MM.1S (cell line): Measurements from ENCODE around the gene ERFL.

ENCODE experiments used
- DNase-seq: peaks from one replicate; pipeline ENCODE4 v3.0.0-alpha.2; 2015
- H2AFZ ChIP-seq: fragments of 300-600 bp; sonication (generic); 2 replicates; pipeline ENCODE4 v1.6.0; 2016; ENCODE audit warnings: antibody characterized with exemption, low read length
- H3F3A ChIP-seq: fragments of 300-600 bp; sonication (generic); 2 replicates; pipeline ENCODE4 v1.6.1; 2016; ENCODE audit warnings: mild to moderate bottlenecking, antibody characterized with exemption, low read length, moderate library complexity, mixed read lengths; ENCODE audit not compliant: insufficient read depth
- H3K27ac ChIP-seq: fragments of 300-600 bp; sonication (generic); 2 replicates; pipeline ENCODE4 v1.5.1; 2016; ENCODE audit warnings: mild to moderate bottlenecking, low read length
- H3K27me3 ChIP-seq: fragments of 300-600 bp; sonication (generic); replicated peaks from 2 replicates; pipeline ENCODE4 v1.6.0; 2016; ENCODE audit warnings: low read length; ENCODE audit not compliant: insufficient read depth
- H3K36me3 ChIP-seq: fragments of 300-600 bp; sonication (generic); replicated peaks from 2 replicates; pipeline ENCODE4 v1.6.1; 2016; ENCODE audit warnings: mild to moderate bottlenecking, low read length, mixed read lengths; ENCODE audit not compliant: insufficient read depth
- H3K4me1 ChIP-seq: fragments of 300-600 bp; sonication (generic); 2 replicates; pipeline ENCODE4 v1.6.1; 2016; ENCODE audit warnings: low read length, mixed read lengths
- H3K4me2 ChIP-seq: fragments of 300-600 bp; sonication (generic); 2 replicates; pipeline ENCODE4 v1.6.0; 2016; ENCODE audit warnings: low read depth, low read length
- H3K4me3 ChIP-seq: fragments of 300-600 bp; sonication (generic); 2 replicates; pipeline ENCODE4 v1.5.1; 2016; ENCODE audit warnings: low read length, mixed read lengths
- H3K79me2 ChIP-seq: fragments of 300-600 bp; sonication (generic); 2 replicates; pipeline ENCODE4 v1.6.1; 2016; ENCODE audit warnings: mixed run types, low read length, mixed read lengths
- H3K9ac ChIP-seq: fragments of 300-600 bp; sonication (generic); 2 replicates; pipeline ENCODE4 v1.6.1; 2016; ENCODE audit warnings: low read length, mixed read lengths
- H3K9me2 ChIP-seq: fragments of 300-600 bp; sonication (generic); replicated peaks from 2 replicates; pipeline ENCODE4 v1.6.1; 2016; ENCODE audit warnings: mild to moderate bottlenecking, low read length, mixed read lengths; ENCODE audit not compliant: insufficient read depth
- H3K9me3 ChIP-seq: fragments of 300-600 bp; sonication (generic); replicated peaks from 2 replicates; pipeline ENCODE4 v1.6.1; 2016; ENCODE audit warnings: mild to moderate bottlenecking, low read length, mixed read lengths; ENCODE audit not compliant: insufficient read depth
- H4K20me1 ChIP-seq: fragments of 300-600 bp; sonication (generic); 2 replicates; pipeline ENCODE4 v1.6.1; 2016; ENCODE audit warnings: mild to moderate bottlenecking, low read length, moderate library complexity, mixed read lengths; ENCODE audit not compliant: insufficient read depth
- CTCF ChIP-seq: fragments of 300-600 bp; sonication (generic); IDR thresholded peaks from 2 replicates; pipeline ENCODE4 v1.5.1; 2016; ENCODE audit warnings: antibody characterized with exemption, low read length, mixed read lengths
- EZH2 ChIP-seq: fragments of 300-600 bp; sonication (generic); optimal IDR thresholded peaks from 2 replicates; pipeline ENCODE3; 2017; ENCODE audit warnings: low read depth, mild to moderate bottlenecking, antibody characterized with exemption, low read length, mixed read lengths
- EZH2phosphoT487 ChIP-seq: fragments of 300-600 bp; sonication (generic); IDR thresholded peaks from 2 replicates; pipeline ENCODE4 v1.6.1; 2018; ENCODE audit warnings: antibody characterized with exemption, low read length

Gene ERFL

GRCh38 chr19:41906271-41906670 lies 22.0 kb downstream of the ERFL start:
- Histone ChIP-seq H2AFZ (no peak overlapping the region), H3F3A (no peaks in the 10 kb centered on the region), H3K36me3 (no peaks in the 10 kb centered on the region), H3K4me1 (no peaks in the 10 kb centered on the region), H3K4me3 (no peak overlapping the region), H3K9me2 (no peaks in the 10 kb centered on the region), H4K20me1 (no peaks in the 10 kb centered on the region), H3K27ac (no peak overlapping the region), H3K9me3 (no peaks in the 10 kb centered on the region), H3K27me3 (peaks cover 10% of the 10 kb centered on the region), H3K79me2 (no peaks in the 10 kb centered on the region), H3K9ac (no peak overlapping the region), H3K4me2 (no peak overlapping the region)
- TF ChIP-seq EZH2phosphoT487: no peak
- DNase-seq: no peak

- TF ChIP-seq EZH2: no peak
- Histone ChIP-seq H2AFZ (no peak overlapping the region), H3K9me3 (no peaks in the 10 kb centered on the region), H3K36me3 (no peaks in the 10 kb centered on the region), H3K79me2 (no peaks in the 10 kb centered on the region), H3K27me3 (peaks cover 2% of the 10 kb centered on the region; the same call in 1 of the 2 replicates), H4K20me1 (no peaks in the 10 kb centered on the region), H3F3A (no peaks in the 10 kb centered on the region), H3K27ac (no peak overlapping the region), H3K9me2 (no peaks in the 10 kb centered on the region), H3K4me1 (no peaks in the 10 kb centered on the region), H3K9ac (no peak overlapping the region), H3K4me2 (no peak overlapping the region), H3K4me3 (no peak overlapping the region)
- DNase-seq: no peak
Observed at GRCh38 chr19:41905273-41906002, 22.8 kb downstream of the ERFL start.

- Histone ChIP-seq H3K36me3 (no peaks in the 10 kb centered on the region), H3K4me1 (no peaks in the 10 kb centered on the region), H2AFZ (no peak overlapping the region), H3K27ac (no peak overlapping the region), H3K9me3 (no peaks in the 10 kb centered on the region), H4K20me1 (no peaks in the 10 kb centered on the region), H3K4me3 (no peak overlapping the region), H3K79me2 (no peaks in the 10 kb centered on the region), H3F3A (no peaks in the 10 kb centered on the region), H3K9ac (no peak overlapping the region), H3K9me2 (no peaks in the 10 kb centered on the region), H3K27me3 (no peaks in the 10 kb centered on the region), H3K4me2 (no peak overlapping the region)
- DNase-seq: no peak
- TF ChIP-seq EZH2: no peak
- TF ChIP-seq EZH2phosphoT487: no peak
- TF ChIP-seq CTCF: no peak
Observed at GRCh38 chr19:41904118-41904870, 24.0 kb downstream of the ERFL start.

GRCh38 chr19:41903193-41903953 lies 24.9 kb downstream of the ERFL start:
- H4K20me1 ChIP-seq: no peaks in the 10 kb centered on the region

More at GRCh38 chr19:41903193-41903953, 24.9 kb downstream of the ERFL start:
- Histone ChIP-seq H3K4me3 (no peak overlapping the region), H3K4me2 (no peak overlapping the region), H3K4me1 (no peaks in the 10 kb centered on the region), H3K27me3 (no peaks in the 10 kb centered on the region), H3F3A (no peaks in the 10 kb centered on the region), H3K79me2 (no peaks in the 10 kb centered on the region), H3K36me3 (no peaks in the 10 kb centered on the region), H3K27ac (no peak overlapping the region), H3K9me2 (no peaks in the 10 kb centered on the region), H2AFZ (no peak overlapping the region), H3K9me3 (no peaks in the 10 kb centered on the region), H3K9ac (no peak overlapping the region)
- TF ChIP-seq CTCF (no peak), EZH2 (no peak), EZH2phosphoT487 (no peak)
- DNase-seq: no peak
